B cell (primary cell): Measurements from ENCODE around the gene EXOSC10. TPM values are rescaled to one million over a fixed set of nuclear protein-coding genes. Genes with fewer than 3 reads are reported as not detected.

ENCODE experiments used
- ATAC-seq: fragments of 200-7000 bp; cut with Tn5 transposase; one replicate; pipeline ENCODE4 v1.10.0; 2021; ENCODE audit warnings: low read depth, mild to moderate bottlenecking, moderate number of reproducible peaks, moderate library complexity
- CTCF ChIA-PET: fragments of 350-600 bp; sonication (Branson Sonifier 250); formaldehyde crosslinking; loops from one replicate; lab custom pipeline; 2021; ENCODE audit warnings: antibody characterized with exemption, inconsistent platforms; lab: Charles Lee
- POLR2A ChIA-PET: fragments of 350-600 bp; sonication (Branson Sonifier 250); formaldehyde crosslinking; loops from one replicate; lab custom pipeline; 2021; ENCODE audit warnings: antibody characterized with exemption; lab: Charles Lee
- DNase-seq: peaks from one replicate; pipeline ENCODE4 v3.0.0; 2013
- H2AFZ ChIP-seq: 2 replicates; pipeline ENCODE4 v1.6.1; 2012; ENCODE audit warnings: mild to moderate bottlenecking, low read depth, low read length; ENCODE audit not compliant: insufficient read depth, poor library complexity, severe bottlenecking
- H3K27ac ChIP-seq, 2 donors: 1 replicate in 1 of 2; 2 replicates in 1 of 2; pipeline ENCODE4 v1.5.1; 2012 to 2013; ENCODE audit warnings: low read length in 2 of 2, mild to moderate bottlenecking in 2 of 2, moderate library complexity in 1 of 2
- H3K27me3 ChIP-seq, 4 experiments: fragments of 200-600 bp in 1 of 4; sonication (generic) in 1 of 4; replicated peaks in 1 of 4; 1 replicate in 2 of 4; 2 replicates in 2 of 4; pipeline versions ENCODE4 v1.6.1 to v1.7.0; 2013 to 2016; ENCODE audit warnings: low read length in 3 of 4, mild to moderate bottlenecking in 2 of 4, mixed read lengths in 1 of 4, moderate library complexity in 1 of 4; ENCODE audit not compliant: insufficient read depth in 4 of 4, control insufficient read depth in 3 of 4; ENCODE audit errors: control extremely low read depth in 1 of 4
- H3K36me3 ChIP-seq, 2 experiments: replicated peaks in 1 of 2; 1 replicate in 1 of 2; 2 replicates in 1 of 2; pipeline versions ENCODE4 v1.6.1 to v1.7.1; 2013; ENCODE audit warnings: low read length in 1 of 2; ENCODE audit not compliant: insufficient read depth in 2 of 2, control insufficient read depth in 1 of 2; ENCODE audit errors: control extremely low read depth in 1 of 2, extremely low read depth in 1 of 2
- H3K4me1 ChIP-seq, 2 donors: fragments of 200-600 bp in 1 of 2; sonication (generic) in 1 of 2; 1 replicate in 1 of 2; 2 replicates in 1 of 2; pipeline versions ENCODE4 v1.5.1 to v1.6.1; 2013 to 2017; ENCODE audit warnings: low read length in 2 of 2; ENCODE audit not compliant: control insufficient read depth in 2 of 2, insufficient read depth in 2 of 2
- H3K4me2 ChIP-seq: replicated peaks from 2 replicates; pipeline ENCODE3; 2012; ENCODE audit warnings: mild to moderate bottlenecking, low read depth, low read length; ENCODE audit not compliant: poor library complexity, severe bottlenecking
- H3K4me3 ChIP-seq, 5 experiments: fragments of 200-600 bp in 1 of 5; sonication (generic) in 1 of 5; 1 replicate in 3 of 5; 2 replicates in 2 of 5; pipeline versions ENCODE4 v1.5.1 to v1.7.0; 2011 to 2016; ENCODE audit warnings: low read length in 4 of 5, mild to moderate bottlenecking in 4 of 5, low read depth in 2 of 5, control low read depth in 1 of 5, moderate library complexity in 1 of 5; ENCODE audit not compliant: insufficient read depth in 1 of 5; ENCODE audit errors: control extremely low read depth in 1 of 5, extremely low read depth in 1 of 5
- H3K79me2 ChIP-seq: fragments of 200-600 bp; sonication (generic); one replicate; pipeline ENCODE4 v1.6.0; 2016; ENCODE audit warnings: low read length; ENCODE audit not compliant: control insufficient read depth, insufficient read depth
- H3K9ac ChIP-seq: fragments of 200-600 bp; sonication (generic); 2 replicates; pipeline ENCODE4 v1.6.1; 2017; ENCODE audit warnings: mild to moderate bottlenecking, low read length, moderate library complexity
- H3K9me3 ChIP-seq, 3 donors: one replicate each; pipeline versions ENCODE4 v1.6.1 to v1.7.1; 2013; ENCODE audit warnings: low read length in 2 of 3; ENCODE audit not compliant: control insufficient read depth in 2 of 3, insufficient read depth in 1 of 3; ENCODE audit errors: control extremely low read depth in 1 of 3
- H4K20me1 ChIP-seq: 2 replicates; pipeline ENCODE4 v1.6.0; 2012; ENCODE audit warnings: mild to moderate bottlenecking, low read length; ENCODE audit not compliant: insufficient read depth, control insufficient read depth, poor library complexity, severe bottlenecking
- H3K27ac Mint-ChIP-seq: one replicate; pipeline ENCODE4 v1.8.0; 2021; ENCODE audit warnings: mixed read lengths
- H3K27me3 Mint-ChIP-seq: one replicate; pipeline ENCODE4 v1.8.0; 2021; ENCODE audit warnings: mixed read lengths
- H3K4me1 Mint-ChIP-seq: one replicate; pipeline ENCODE4 v1.8.0; 2021; ENCODE audit warnings: mixed read lengths
- H3K4me3 Mint-ChIP-seq: one replicate; pipeline ENCODE4 v1.8.0; 2021; ENCODE audit warnings: mixed read lengths
- H3K9me3 Mint-ChIP-seq: one replicate; pipeline ENCODE4 v1.8.0; 2022; ENCODE audit warnings: mixed read lengths; ENCODE audit not compliant: insufficient read depth
- EZH2 ChIP-seq: IDR thresholded peaks from 2 replicates; pipeline ENCODE4 v1.6.1; 2012; ENCODE audit warnings: borderline replicate concordance, low read depth, mild to moderate bottlenecking, moderate library complexity, low read length; ENCODE audit not compliant: insufficient read depth, poor library complexity, severe bottlenecking
- WGBS: methylation state at CpG from one replicate; pipeline ENCODE4 v1.1.5; 2013; ENCODE audit warnings: missing lambda C conversion rate; ENCODE audit not compliant: insufficient coverage; 5-methylcytosine and 5-hydroxymethylcytosine counted together
- intact Hi-C: fragments of 100-400 bp; cut with micrococcal nuclease; formaldehyde crosslinking; loops from one replicate; pipeline ENCODE4 v1.10.0; 2022
- polyA plus RNA-seq: library from polyadenylated mRNA; depleted of rRNA; stranded (reverse); fragments of >200 nt; gene quantifications from 2 replicates; pipeline ENCODE4 v1.2.3, GENCODE V29; 2012
- total RNA-seq, 2 donors: library from RNA; stranded (reverse); fragments of 120-200 nt in 1 of 2; gene quantifications; 1 replicate in 1 of 2; 2 replicates in 1 of 2; pipeline versions ENCODE4 v1.2.3 to v1.2.4, GENCODE V29; 2013 to 2022
- TF ChIP-seq, protein P1 (sequence below): fragments of 200-600 bp; IDR thresholded peaks from one replicate; pipeline ENCODE4 v1.8.0; 2022; ENCODE audit warnings: antibody characterized with exemption, mild to moderate bottlenecking

Gene EXOSC10
- total and polyA plus RNA-seq, 2 donors (not counting 1 experiment from before 2014, with no cell fraction given) = 83.4 to 119 TPM

- 100% methylated on average over 3 of the region's 3 CpGs for WGBS
- CTCF ChIA-PET = no interaction called here
- intact Hi-C loops = no loop called here
Observed at GRCh38 chr1:11138952-11139351, 39.3 kb upstream of the EXOSC10 start.

DNA sequence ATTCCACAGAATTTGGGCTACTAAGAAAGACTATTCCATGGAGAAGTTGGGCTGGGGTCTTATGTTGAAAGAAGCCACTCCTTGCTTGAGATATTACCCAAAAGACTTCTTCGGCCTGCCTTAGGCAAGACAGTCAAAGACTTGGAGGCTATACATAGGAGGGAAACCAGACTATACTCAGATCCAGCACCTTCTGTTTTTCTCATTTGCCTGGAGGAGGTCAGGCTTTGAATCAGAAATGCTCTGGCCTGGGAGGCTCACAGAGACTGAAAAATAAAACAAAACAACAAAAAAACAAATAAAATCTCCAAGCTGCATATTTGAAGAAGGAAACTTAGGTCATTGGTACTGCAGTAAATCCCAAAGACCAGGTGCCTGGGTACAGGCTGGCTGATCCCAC is 38.4 kb upstream of the EXOSC10 start:
- CTCF ChIA-PET = no interaction called here
- H3K4me2 ChIP-seq = no peak overlapping the region
- H4K20me1 ChIP-seq = no peaks in the 10 kb centered on the region
- H3K4me3 ChIP-seq = no peak overlapping the region
- no peak overlapping the region for H3K9ac ChIP-seq
- Mint-ChIP-seq H3K27me3 (no peaks in the 10 kb centered on the region), H3K27ac (no peak overlapping the region), H3K9me3 (no peaks in the 10 kb centered on the region), H3K4me1 (no peaks in the 10 kb centered on the region), H3K4me3 (no peak overlapping the region)
- POLR2A ChIA-PET = no interaction called here
- intact Hi-C loops = no loop called here
- no peaks in the 10 kb centered on the region for H3K4me1 ChIP-seq
- no peak for DNase-seq
- H3K36me3 ChIP-seq = peaks cover 8 to 57% of the 10 kb centered on the region in 2 experiments
- no peak for TF ChIP-seq EZH2
- TF ChIP-seq, protein P1, sequence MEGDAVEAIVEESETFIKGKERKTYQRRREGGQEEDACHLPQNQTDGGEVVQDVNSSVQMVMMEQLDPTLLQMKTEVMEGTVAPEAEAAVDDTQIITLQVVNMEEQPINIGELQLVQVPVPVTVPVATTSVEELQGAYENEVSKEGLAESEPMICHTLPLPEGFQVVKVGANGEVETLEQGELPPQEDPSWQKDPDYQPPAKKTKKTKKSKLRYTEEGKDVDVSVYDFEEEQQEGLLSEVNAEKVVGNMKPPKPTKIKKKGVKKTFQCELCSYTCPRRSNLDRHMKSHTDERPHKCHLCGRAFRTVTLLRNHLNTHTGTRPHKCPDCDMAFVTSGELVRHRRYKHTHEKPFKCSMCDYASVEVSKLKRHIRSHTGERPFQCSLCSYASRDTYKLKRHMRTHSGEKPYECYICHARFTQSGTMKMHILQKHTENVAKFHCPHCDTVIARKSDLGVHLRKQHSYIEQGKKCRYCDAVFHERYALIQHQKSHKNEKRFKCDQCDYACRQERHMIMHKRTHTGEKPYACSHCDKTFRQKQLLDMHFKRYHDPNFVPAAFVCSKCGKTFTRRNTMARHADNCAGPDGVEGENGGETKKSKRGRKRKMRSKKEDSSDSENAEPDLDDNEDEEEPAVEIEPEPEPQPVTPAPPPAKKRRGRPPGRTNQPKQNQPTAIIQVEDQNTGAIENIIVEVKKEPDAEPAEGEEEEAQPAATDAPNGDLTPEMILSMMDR = no peak
- no peak overlapping the region for H2AFZ ChIP-seq
- no peaks in the 10 kb centered on the region for H3K9me3 ChIP-seq
- no peak for ATAC-seq
- H3K27me3 ChIP-seq = no peaks in the 10 kb centered on the region
- H3K79me2 ChIP-seq = no peaks in the 10 kb centered on the region
- H3K27ac ChIP-seq = no peak overlapping the region
- WGBS = no CpG with 5 or more reads among the region's 1 CpG

More at GRCh38 chr1:11138952-11139351, 39.3 kb upstream of the EXOSC10 start:
- TF ChIP-seq, protein P1 = no peak
- TF ChIP-seq EZH2 = no peak
- no peaks in the 10 kb centered on the region for H3K9me3 ChIP-seq
- H3K27me3 ChIP-seq = no peaks in the 10 kb centered on the region
- no peak overlapping the region for H3K4me2 ChIP-seq
- H3K9ac ChIP-seq = no peak overlapping the region
- Mint-ChIP-seq H3K27me3 (no peaks in the 10 kb centered on the region), H3K4me1 (no peaks in the 10 kb centered on the region), H3K27ac (no peak overlapping the region), H3K4me3 (no peak overlapping the region), H3K9me3 (no peaks in the 10 kb centered on the region)
- POLR2A ChIA-PET = no interaction called here
- ATAC-seq (no peak), DNase-seq (no peak)
- H3K27ac ChIP-seq = no peak overlapping the region
- no peaks in the 10 kb centered on the region for H3K79me2 ChIP-seq
- H4K20me1 ChIP-seq = no peaks in the 10 kb centered on the region
- H3K4me1 ChIP-seq = no peaks in the 10 kb centered on the region
- peaks cover 2 to 57% of the 10 kb centered on the region in 2 experiments for H3K36me3 ChIP-seq
- no peak overlapping the region for H3K4me3 ChIP-seq
- no peak overlapping the region for H2AFZ ChIP-seq
